GM12801 (cell line): Measurements from ENCODE around the gene SLC25A3.

Experiments
- TF ChIP-seq, protein P1 (sequence below): IDR thresholded peaks from one replicate; pipeline ENCODE4 v1.5.1; 2011; ENCODE audit warnings: control low read depth; ENCODE audit not compliant: insufficient read length; ENCODE audit errors: extremely low read depth

SLC25A3 gene

DNA sequence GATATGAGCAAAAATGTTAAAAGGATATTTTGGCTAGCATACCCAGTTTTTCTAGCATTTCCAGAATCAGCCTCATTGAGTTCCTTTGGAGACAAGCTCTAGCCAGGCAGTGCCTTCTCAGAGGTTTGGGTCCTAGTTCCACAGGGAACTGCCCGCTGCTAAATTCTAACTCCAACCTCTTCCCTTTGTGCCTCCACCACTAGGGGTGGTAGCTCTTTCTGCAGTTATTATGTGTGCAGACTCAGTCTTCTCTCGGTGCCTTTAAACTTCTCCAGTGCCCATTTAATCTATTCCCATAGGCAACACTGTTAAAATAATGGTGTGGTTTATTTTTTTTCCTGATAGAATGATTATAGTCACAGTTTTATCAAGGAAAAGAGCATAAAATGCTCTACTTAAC is 21.5 kb upstream of the SLC25A3 start:
- TF ChIP-seq, protein P1, sequence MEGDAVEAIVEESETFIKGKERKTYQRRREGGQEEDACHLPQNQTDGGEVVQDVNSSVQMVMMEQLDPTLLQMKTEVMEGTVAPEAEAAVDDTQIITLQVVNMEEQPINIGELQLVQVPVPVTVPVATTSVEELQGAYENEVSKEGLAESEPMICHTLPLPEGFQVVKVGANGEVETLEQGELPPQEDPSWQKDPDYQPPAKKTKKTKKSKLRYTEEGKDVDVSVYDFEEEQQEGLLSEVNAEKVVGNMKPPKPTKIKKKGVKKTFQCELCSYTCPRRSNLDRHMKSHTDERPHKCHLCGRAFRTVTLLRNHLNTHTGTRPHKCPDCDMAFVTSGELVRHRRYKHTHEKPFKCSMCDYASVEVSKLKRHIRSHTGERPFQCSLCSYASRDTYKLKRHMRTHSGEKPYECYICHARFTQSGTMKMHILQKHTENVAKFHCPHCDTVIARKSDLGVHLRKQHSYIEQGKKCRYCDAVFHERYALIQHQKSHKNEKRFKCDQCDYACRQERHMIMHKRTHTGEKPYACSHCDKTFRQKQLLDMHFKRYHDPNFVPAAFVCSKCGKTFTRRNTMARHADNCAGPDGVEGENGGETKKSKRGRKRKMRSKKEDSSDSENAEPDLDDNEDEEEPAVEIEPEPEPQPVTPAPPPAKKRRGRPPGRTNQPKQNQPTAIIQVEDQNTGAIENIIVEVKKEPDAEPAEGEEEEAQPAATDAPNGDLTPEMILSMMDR: no peak

DNA sequence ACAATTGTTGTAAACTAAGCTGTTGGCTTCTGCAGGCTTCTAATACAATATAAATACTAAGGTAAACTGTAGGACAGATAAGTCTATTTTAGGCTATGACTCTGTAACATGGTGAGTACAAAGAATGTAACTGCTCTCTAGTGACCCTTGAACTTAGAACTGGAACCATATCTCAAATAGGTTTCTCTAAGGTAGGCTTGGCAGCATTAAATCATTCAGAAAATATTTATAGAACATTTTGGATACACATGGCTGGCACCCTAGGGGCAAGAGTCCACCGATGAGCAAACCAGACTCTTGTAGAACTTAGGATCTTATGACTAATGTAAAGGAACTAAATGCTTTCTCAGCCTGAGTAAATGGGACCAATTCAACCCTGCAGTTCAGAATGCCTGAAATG is 19.4 kb upstream of the SLC25A3 start:
- TF ChIP-seq, protein P1: no peak

DNA sequence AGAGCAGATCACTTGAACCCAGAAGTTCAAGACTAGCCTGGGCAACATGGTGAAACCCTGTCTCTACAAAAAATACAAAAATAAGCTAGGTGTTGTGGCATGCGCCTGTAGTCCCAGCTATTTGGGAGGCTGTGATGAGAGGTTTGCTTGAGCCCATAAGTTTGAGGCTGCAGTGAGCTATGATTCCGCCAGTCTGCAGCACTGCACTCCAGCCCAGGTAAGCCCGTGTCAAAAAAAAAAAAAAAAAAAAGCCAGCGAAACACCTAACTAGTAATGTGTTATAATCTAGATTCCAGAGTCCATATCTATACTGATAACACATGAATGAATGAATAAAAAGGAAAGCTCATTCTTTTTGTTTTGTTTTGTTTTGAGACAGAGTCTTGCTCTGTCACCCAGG is 18.5 kb upstream of the SLC25A3 start:
- TF ChIP-seq, protein P1: no peak

DNA sequence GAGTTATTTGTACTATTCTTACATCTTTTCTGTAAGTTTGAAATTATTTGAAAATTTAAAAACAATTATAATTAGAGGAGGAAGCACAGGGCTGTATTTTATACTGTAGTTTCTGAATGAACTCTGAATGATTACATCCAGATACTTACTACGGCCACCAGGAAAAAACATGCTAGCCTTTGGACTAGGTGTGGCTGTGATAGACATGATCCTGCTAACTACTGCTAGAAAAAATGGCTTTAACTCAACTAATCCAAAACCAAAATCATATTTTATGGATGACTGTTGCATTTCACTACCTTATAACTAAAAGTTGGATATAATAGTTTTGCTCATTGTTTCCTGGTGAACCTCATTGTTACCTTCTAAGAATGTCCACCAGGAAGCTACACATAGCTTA is 15.1 kb upstream of the SLC25A3 start:
- TF ChIP-seq, protein P1: no peak

DNA sequence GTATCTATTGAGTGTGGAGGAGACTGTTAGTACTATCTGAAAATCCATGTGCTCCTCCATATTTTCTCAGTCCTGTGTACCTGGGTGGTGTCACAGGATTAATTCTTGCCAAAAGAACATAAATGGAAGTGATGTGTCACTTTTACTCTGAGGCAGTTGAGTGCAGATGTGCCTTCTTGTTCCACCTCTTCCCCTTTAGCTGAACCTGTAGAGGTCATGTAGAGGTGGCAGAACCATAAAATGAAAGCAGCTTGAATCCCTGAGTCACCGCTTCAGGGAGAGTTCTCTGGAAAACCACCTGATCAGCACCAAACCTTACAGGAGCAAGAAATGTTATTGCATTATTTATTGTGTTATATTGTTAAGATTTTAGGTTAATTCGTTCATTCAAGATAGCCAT is 14.7 kb upstream of the SLC25A3 start:
- TF ChIP-seq, protein P1: no peak

DNA sequence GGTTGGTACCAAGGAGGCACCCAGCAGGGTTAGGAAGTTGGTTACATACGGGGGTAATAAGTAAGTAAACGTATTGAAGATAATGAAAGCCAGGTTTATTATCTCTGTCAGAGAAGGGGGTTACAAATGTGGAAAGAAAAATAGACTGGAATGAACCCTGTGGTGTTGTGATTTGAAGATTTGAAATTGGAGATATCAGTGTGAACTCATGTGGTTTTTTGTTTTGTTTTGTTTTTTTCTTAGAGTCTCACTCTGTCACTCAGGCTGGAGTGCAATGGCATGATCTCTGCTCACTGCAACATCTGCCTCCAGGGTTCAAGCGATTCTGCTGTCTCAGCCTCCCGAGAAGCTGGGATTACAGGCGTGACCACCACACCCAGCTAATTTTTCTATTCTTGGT is 14.1 kb upstream of the SLC25A3 start:
- TF ChIP-seq, protein P1: no peak

DNA sequence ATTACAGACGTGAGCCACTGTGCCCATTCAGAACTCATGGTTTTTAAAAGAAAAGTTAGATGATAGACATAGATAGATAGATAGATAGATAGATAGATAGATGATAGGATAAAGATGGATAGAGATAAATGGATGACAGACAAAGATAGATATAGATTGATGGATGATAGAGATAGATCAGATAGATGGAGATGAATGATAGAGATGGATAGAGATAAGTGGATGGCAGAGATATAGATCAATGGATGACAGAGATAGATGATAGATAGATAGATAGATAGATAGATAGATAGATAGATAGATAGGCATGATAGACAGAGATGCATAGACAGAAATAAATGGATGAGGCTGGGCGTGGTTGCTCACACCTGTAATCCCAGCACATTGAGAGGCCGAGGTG is 13.7 kb upstream of the SLC25A3 start:
- TF ChIP-seq, protein P1: no peak

DNA sequence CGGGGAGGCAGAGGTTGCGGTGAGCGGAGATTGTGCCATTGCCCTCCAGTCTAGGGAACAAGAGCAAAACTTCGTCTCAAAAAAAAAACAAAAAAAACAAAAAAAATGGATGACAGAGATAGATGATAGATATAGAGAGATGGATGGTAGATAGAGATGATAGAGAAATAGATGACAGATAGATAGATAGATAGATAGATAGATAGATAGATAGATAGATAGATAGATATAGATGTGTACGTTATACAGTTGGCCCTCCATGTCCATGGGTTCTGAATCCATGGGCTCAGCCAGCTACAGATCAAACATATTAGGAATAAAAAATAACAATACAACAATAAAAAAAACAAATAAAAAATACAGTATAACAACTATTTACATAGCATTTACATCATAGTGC is 12.8 kb upstream of the SLC25A3 start:
- TF ChIP-seq, protein P1: no peak
